Upper lobe of left lung (tissue), 4 donors: ENCODE results near the gene PAPPA.

Source experiments
- CTCF ChIP-seq, 6 experiments: fragments of 450-650 bp in 4 of 6; fragments of 200-600 bp in 2 of 6; sonication (generic) in 2 of 6; IDR thresholded peaks; one replicate each; pipeline ENCODE4 v1.5.1; 2016 to 2019; ENCODE audit warnings: antibody characterized with exemption in 6 of 6
- POLR2AphosphoS5 ChIP-seq, 2 donors: sonication (generic); formaldehyde crosslinking; IDR thresholded peaks; one replicate each; pipeline ENCODE4 v1.5.1; 2017; ENCODE audit warnings: antibody characterized with exemption in 2 of 2

GRCh38 chr9:116404228-116404627, 250.6 kb downstream of the PAPPA start:
- TF ChIP-seq CTCF (IDR thresholded peaks at IDR 0.05) = no peak
- no peak for TF ChIP-seq POLR2AphosphoS5 (IDR thresholded peaks at IDR 0.05)
